LNCaP clone FGC (cell line): Measurements from ENCODE around the gene EXOC6B.

ENCODE experiments used
- DNase-seq: peaks from one replicate; pipeline ENCODE4 v3.0.0-alpha.2; 2011; ENCODE audit warnings: low read depth
- H3K4me3 ChIP-seq: 2 replicates; pipeline ENCODE4 v1.5.1; 2011; ENCODE audit warnings: mild to moderate bottlenecking, low read depth, low read length, control low read depth
- CTCF ChIP-seq: IDR thresholded peaks from 2 replicates; pipeline ENCODE4 v1.5.1; 2012; ENCODE audit warnings: mild to moderate bottlenecking; ENCODE audit not compliant: control insufficient read depth, insufficient read depth; ENCODE audit errors: extremely low read depth

EXOC6B gene

GRCh38 chr2:72136933-72137497 lies 688.8 kb downstream of the EXOC6B start:
- no peak for DNase-seq
- no peak overlapping the region for H3K4me3 ChIP-seq
- TF ChIP-seq CTCF, result no peak

GRCh38 chr2:72136331-72136730 lies 689.5 kb downstream of the EXOC6B start:
- TF ChIP-seq CTCF, result no peak
- DNase-seq, result no peak
- no peak overlapping the region for H3K4me3 ChIP-seq

GRCh38 chr2:72135921-72136320 lies 689.9 kb downstream of the EXOC6B start:
- DNase-seq, result no peak
- TF ChIP-seq CTCF, result no peak
- no peak overlapping the region for H3K4me3 ChIP-seq

GRCh38 chr2:72134997-72135800 lies 690.6 kb downstream of the EXOC6B start:
- no peak for DNase-seq
- TF ChIP-seq CTCF, result no peak
- no peak overlapping the region for H3K4me3 ChIP-seq

- no peak for TF ChIP-seq CTCF
- H3K4me3 ChIP-seq, result no peak overlapping the region
These were observed 691.3 kb downstream of the EXOC6B start for GRCh38 chr2:72134408-72134996.

GRCh38 chr2:72133721-72134407 lies 692.0 kb downstream of the EXOC6B start:
- TF ChIP-seq CTCF, result no peak
- DNase-seq, result no peak
- no peak overlapping the region for H3K4me3 ChIP-seq

More at GRCh38 chr2:72134408-72134996, 691.3 kb downstream of the EXOC6B start:
- DNase-seq, result no peak
